K562 (cell line): Measurements from ENCODE around the gene MGST2.

Source experiments
- ARID2 ChIP-seq: fragments of 450-650 bp; IDR thresholded peaks from 2 replicates; pipeline ENCODE4 v1.6.1; 2017; ENCODE audit warnings: antibody characterized with exemption, mild to moderate bottlenecking
- CTCF ChIP-seq, 3 experiments: IDR thresholded peaks in 2 of 3; conservative IDR thresholded peaks in 1 of 3; 2 replicates each; pipeline ENCODE4 v1.5.1; 2011 to 2012; ENCODE audit warnings: low read length in 3 of 3, mild to moderate bottlenecking in 3 of 3, control low read depth in 2 of 3, improper control_type of control experiment in 1 of 3, inconsistent platforms in 1 of 3, low read depth in 1 of 3, mixed read lengths in 1 of 3, moderate library complexity in 1 of 3; ENCODE audit not compliant: insufficient read depth in 2 of 3
- TEAD2 ChIP-seq: fragments of 450-650 bp; IDR thresholded peaks from 2 replicates; pipeline ENCODE4 v1.6.1; 2016; ENCODE audit warnings: missing genetic modification characterization, control low read depth, missing compliant biosample characterization

- TF ChIP-seq CTCF (IDR thresholded peaks at IDR 0.05 in 2 of 3, conservative IDR thresholded peaks at IDR 0.05 in 1 of 3; ENCODE audit: insufficient read depth in 2 of 3, low read depth in 1 of 3, low read length in 3 of 3) = no peak
- no peak for TF ChIP-seq TEAD2 (tag)
- TF ChIP-seq ARID2 = no peak
These were observed 88.1 kb downstream of the MGST2 start for GRCh38 chr4:139753686-139754085.
